LNCaP clone FGC (cell line): ENCODE measurements around the gene TMPRSS9.
A peak's percentile ranks its signal among the peaks of the same experiment; 100 is the strongest.
"Not testable (repeated sequence)": the region's sequence is repeated elsewhere in the genome, so short reads cannot be mapped to it uniquely, and the experiment has no call there.

ENCODE experiments used
- DNase-seq: peaks from one replicate; pipeline ENCODE4 v3.0.0-alpha.2; 2011; ENCODE audit warnings: low read depth
- H3K4me3 ChIP-seq: 2 replicates; pipeline ENCODE4 v1.5.1; 2011; ENCODE audit warnings: mild to moderate bottlenecking, low read depth, low read length, control low read depth
- CTCF ChIP-seq: IDR thresholded peaks from 2 replicates; pipeline ENCODE4 v1.5.1; 2012; ENCODE audit warnings: mild to moderate bottlenecking; ENCODE audit not compliant: control insufficient read depth, insufficient read depth; ENCODE audit errors: extremely low read depth

Gene TMPRSS9

GRCh38 chr19:2453431-2454025 lies 93.5 kb downstream of the TMPRSS9 start:
- DNase-seq: no peak
- TF ChIP-seq CTCF: no peak
- H3K4me3 ChIP-seq: no peak overlapping the region

GRCh38 chr19:2454199-2454961 lies 94.3 kb downstream of the TMPRSS9 start:
- no peak overlapping the region for H3K4me3 ChIP-seq
- DNase-seq: no peak
- TF ChIP-seq CTCF: no peak

GRCh38 chr19:2454962-2455850 lies 95.1 kb downstream of the TMPRSS9 start:
- no peak for TF ChIP-seq CTCF
- no peak for DNase-seq
- H3K4me3 ChIP-seq: peak overlapping the region; percentile 99

GRCh38 chr19:2455851-2456570 lies 95.9 kb downstream of the TMPRSS9 start:
- H3K4me3 ChIP-seq: peak overlapping the region; percentile 99
- no peak for TF ChIP-seq CTCF
- no peak for DNase-seq

GRCh38 chr19:2457394-2458037 lies 97.5 kb downstream of the TMPRSS9 start:
- H3K4me3 ChIP-seq: peak overlapping the region; percentile 18
- no peak for TF ChIP-seq CTCF

GRCh38 chr19:2458054-2458453 lies 98.0 kb downstream of the TMPRSS9 start:
- H3K4me3 ChIP-seq: no peak overlapping the region
- TF ChIP-seq CTCF: no peak
- DNase-seq: no peak

More at GRCh38 chr19:2457394-2458037, 97.5 kb downstream of the TMPRSS9 start:
- DNase-seq: no peak

GRCh38 chr19:2458776-2459175 lies 98.7 kb downstream of the TMPRSS9 start:
- not testable (repeated sequence) for H3K4me3 ChIP-seq, DNase-seq
